GM12875 (cell line): ENCODE data around the gene DCAF5.
"Not testable (repeated sequence)": the region's sequence is repeated elsewhere in the genome, so short reads cannot be mapped to it uniquely, and the experiment has no call there.

Experiments used
- H3K4me3 ChIP-seq: one replicate; pipeline ENCODE4 v1.5.1; 2011; ENCODE audit warnings: low read depth, low read length, control low read depth
- TF ChIP-seq, protein P1 (sequence below): IDR thresholded peaks from 2 replicates; pipeline ENCODE4 v1.5.1; 2011; ENCODE audit warnings: low read depth, mild to moderate bottlenecking, control low read depth, inconsistent platforms, low read length, moderate library complexity, borderline replicate concordance; ENCODE audit not compliant: insufficient read depth

Gene DCAF5

DNA sequence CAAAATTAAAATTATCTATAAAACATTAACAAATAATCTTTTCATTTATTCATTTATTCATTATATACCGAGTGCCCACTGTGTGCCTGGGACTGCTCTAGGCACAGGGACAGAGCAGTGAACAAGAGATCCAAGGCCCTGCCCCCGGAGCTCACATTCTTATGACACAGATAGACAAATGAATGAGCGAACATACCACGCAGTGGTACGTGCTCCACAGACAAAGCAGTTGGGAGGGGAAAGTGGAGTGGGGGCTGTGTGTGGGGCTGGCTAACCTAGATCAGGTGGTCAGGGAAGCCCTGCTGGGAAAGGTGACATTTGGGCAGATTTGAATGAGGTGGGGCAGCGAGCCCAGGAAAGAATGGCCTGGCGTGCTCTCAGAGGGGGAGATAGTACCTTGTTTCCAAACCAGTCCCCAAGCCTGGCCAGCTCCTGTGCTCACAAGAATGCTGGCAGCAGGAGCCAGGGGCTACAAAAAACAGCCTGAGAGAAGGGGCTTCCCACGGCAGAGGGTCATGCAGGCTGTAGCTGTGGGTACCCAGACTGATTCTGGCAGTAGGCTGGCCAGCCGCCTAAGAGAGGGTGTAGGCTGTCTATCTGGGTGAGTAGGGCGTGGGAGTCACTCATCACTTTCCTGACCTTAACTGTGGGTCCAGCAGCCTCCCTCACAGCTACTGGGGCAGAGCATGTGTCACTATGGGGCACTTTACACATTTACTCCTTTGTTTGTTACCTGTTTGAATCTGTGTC is 116.0 kb downstream of the DCAF5 start:
- TF ChIP-seq, protein P1, sequence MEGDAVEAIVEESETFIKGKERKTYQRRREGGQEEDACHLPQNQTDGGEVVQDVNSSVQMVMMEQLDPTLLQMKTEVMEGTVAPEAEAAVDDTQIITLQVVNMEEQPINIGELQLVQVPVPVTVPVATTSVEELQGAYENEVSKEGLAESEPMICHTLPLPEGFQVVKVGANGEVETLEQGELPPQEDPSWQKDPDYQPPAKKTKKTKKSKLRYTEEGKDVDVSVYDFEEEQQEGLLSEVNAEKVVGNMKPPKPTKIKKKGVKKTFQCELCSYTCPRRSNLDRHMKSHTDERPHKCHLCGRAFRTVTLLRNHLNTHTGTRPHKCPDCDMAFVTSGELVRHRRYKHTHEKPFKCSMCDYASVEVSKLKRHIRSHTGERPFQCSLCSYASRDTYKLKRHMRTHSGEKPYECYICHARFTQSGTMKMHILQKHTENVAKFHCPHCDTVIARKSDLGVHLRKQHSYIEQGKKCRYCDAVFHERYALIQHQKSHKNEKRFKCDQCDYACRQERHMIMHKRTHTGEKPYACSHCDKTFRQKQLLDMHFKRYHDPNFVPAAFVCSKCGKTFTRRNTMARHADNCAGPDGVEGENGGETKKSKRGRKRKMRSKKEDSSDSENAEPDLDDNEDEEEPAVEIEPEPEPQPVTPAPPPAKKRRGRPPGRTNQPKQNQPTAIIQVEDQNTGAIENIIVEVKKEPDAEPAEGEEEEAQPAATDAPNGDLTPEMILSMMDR: no peak

DNA sequence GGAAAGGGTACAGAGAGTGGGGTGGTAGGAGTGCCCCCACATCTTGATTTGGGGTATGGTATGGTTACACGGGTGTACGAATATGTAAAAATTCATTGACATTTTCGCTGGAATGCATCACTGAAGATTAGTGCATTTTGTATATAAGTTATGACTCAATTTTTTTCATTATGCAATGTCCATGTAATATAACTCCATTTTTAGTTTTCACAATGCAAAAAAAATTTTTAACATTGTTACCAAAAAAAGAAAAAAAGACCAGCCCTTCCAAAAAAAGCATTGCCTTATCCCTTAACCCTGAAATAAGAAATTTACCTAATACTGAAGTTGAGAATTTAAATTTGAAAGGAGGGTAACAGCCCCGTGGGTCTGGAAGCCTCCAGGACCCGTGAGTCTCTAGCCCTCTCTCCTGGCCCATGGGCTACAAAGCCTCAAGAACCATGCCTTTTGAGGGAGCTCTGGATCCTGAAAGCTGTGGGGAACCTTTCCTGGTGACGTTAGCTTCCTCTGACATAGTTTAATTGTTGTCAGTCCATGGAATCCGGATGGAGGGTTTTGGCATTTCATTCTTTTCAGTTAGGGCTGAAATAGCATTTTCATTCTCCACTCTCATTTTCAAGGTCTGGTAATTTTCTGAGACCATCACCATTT is 118.2 kb downstream of the DCAF5 start:
- TF ChIP-seq, protein P1: no peak
- no peak overlapping the region for H3K4me3 ChIP-seq

More for the DNA sequence above, 116.0 kb downstream of the DCAF5 start:
- H3K4me3 ChIP-seq: no peak overlapping the region

DNA sequence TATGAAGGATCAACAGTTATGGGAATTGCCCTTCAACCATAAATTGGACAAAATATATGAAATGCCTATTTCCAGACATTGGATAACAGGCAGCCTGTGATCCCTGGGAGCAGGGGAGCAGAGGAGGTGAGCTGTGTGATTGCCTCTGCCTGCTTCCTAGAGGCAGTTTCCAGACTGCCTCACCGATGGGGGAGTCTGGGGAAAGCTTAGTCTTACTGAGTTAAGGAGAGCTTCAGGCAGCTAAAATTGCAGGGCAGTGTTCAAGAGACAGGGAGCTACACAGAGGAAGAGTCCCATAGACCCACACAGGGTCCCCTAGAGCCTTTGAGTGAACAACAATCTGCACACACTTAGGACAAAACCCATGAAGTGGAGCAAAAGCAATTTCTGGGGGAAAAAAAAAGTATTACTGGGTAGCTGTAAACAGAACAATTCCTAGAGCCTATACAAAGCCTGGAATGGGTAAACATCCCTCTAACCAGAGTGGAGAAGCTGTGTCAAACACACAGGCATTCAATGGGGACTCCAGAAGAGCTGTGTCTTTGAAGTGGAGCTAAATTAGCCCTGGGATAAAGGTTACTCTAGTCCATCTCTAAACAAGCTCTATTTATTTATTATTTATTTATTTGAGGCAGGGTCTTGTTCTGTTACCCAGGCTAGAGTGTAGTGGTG is 125.5 kb downstream of the DCAF5 start:
- H3K4me3 ChIP-seq: no peak overlapping the region
- TF ChIP-seq, protein P1: no peak

DNA sequence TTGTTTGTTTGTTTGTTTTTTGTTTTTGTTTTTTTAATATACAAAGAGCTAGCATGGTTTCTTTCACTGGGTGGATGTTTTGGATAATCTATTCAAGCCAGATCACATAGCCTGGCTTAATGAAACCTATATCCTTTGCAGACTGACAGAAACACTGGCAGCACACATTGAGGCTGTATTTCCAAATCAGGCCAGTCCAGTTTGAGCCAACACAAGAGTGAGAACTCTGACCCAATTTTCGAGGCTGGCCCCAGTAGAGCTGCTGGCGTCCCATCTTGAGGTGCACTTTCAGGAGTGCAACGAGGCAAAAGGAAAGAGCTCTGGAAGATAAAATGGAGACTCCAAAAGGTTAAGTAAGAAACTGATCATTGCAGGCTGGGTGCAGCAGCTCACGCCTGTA is 129.9 kb downstream of the DCAF5 start:
- no peak overlapping the region for H3K4me3 ChIP-seq
- TF ChIP-seq, protein P1: no peak

DNA sequence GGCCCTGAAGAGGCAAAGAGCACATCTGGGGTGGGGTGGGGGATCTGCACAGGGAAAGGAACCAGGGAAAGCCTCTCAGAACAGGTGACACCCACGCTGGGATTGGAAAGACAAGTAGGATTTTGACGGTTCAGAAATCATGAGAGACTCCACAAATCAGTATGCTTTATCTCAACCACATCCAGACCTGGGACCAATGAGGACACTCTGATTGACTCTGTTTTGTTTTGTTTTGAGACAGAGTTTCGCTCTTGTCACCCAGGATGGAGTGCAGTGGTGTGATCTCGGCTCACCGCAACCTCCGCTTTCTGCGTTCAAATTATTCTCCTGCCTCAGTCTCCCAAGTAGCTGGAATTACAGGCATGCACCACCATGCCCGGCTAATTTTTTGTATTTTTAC is 130.8 kb downstream of the DCAF5 start:
- not testable (repeated sequence) for H3K4me3 ChIP-seq

DNA sequence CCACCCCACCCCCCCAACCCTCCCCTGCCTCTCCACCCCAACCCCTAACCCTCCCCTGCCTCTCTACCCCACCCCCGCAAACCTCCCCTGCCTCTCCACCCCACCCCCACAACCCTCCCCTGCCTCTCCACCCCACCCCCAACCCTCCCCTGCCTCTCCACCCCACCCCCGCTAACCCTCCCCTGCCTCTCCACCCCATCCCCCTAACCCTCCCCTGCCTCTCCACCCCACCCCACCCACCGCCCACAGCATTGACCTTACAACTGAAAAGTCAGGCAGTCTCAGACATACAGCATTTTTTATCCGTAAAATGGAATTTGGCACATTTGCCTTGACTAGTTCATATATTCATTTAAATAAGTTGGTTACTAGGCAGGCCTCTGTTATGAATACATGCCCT is 135.2 kb downstream of the DCAF5 start:
- TF ChIP-seq, protein P1: no peak
- no peak overlapping the region for H3K4me3 ChIP-seq

DNA sequence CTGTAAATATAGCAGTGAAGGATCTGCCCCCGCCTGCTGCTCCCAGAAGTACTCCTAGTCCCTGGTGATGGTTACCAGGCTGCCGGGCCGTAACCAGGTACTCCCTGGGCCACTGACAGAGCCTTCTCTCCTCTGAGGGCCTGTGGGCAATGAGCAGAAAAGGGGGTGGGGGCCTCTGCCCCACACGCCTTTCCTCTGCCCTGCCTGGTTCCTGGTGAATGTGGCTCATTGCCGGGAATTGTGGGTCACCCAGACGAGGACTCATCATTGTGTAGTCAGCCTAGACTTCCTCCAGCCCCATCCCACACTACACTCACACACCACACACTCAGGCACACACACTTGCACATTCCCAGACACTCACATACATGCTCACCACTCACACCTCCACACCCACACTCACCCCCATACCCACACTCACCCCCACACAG is 138.1 kb downstream of the DCAF5 start:
- TF ChIP-seq, protein P1: no peak
- H3K4me3 ChIP-seq: no peak overlapping the region
